GM19397 (cell line): ENCODE data around the gene FLT1.

Experiments used
- ATAC-seq: cut with Tn5 transposase; IDR thresholded peaks from one replicate; pipeline ENCODE4 v1.9.1; 2021; ENCODE audit warnings: mild to moderate bottlenecking, moderate library complexity; ENCODE audit not compliant: unreplicated experiment

The FLT1 gene, protein sequence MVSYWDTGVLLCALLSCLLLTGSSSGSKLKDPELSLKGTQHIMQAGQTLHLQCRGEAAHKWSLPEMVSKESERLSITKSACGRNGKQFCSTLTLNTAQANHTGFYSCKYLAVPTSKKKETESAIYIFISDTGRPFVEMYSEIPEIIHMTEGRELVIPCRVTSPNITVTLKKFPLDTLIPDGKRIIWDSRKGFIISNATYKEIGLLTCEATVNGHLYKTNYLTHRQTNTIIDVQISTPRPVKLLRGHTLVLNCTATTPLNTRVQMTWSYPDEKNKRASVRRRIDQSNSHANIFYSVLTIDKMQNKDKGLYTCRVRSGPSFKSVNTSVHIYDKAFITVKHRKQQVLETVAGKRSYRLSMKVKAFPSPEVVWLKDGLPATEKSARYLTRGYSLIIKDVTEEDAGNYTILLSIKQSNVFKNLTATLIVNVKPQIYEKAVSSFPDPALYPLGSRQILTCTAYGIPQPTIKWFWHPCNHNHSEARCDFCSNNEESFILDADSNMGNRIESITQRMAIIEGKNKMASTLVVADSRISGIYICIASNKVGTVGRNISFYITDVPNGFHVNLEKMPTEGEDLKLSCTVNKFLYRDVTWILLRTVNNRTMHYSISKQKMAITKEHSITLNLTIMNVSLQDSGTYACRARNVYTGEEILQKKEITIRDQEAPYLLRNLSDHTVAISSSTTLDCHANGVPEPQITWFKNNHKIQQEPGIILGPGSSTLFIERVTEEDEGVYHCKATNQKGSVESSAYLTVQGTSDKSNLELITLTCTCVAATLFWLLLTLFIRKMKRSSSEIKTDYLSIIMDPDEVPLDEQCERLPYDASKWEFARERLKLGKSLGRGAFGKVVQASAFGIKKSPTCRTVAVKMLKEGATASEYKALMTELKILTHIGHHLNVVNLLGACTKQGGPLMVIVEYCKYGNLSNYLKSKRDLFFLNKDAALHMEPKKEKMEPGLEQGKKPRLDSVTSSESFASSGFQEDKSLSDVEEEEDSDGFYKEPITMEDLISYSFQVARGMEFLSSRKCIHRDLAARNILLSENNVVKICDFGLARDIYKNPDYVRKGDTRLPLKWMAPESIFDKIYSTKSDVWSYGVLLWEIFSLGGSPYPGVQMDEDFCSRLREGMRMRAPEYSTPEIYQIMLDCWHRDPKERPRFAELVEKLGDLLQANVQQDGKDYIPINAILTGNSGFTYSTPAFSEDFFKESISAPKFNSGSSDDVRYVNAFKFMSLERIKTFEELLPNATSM (N-terminal part only)

DNA sequence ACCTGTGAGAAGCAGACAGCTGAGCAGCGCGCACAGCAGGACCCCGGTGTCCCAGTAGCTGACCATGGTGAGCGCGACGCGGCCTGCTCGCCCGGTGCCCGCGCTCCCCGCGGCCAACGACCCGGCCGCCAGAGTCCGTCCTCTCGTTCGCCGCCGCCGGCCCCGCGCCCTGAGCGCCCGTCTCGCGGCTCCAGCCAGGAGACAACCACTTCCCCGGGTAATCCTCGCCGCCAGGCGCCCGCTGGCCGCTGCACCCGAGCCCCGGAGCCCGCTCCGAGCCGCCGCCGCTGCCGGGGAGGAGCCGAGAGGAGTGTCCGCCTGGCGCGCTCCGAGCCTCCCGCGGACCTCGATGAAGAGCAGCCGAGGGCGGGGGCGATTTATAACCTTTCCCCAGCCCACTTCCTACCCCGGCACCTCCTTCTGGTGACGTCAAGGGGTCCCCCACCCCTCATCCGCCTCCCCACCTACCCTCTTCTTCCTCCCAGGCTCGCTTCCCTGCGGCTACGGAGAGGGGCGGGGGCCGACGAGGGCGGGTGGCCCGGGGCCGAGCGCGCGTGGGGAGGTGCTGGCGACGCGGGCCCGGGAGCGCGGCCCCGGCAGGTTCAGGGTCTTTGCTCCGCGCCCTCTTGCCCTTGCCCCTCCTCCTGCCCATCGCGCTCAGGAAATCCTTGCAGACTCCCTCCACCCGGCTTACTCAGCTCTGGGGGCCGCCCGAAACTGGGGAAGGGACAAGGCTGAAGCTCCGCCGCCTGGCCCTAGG is at the start of gene FLT1:
Gene FLT1 (minus strand): TSS at position 351 of the 760 bp plus-strand sequence. CDS start 285 bp downstream, at position 66.
- ATAC-seq, result no peak

DNA sequence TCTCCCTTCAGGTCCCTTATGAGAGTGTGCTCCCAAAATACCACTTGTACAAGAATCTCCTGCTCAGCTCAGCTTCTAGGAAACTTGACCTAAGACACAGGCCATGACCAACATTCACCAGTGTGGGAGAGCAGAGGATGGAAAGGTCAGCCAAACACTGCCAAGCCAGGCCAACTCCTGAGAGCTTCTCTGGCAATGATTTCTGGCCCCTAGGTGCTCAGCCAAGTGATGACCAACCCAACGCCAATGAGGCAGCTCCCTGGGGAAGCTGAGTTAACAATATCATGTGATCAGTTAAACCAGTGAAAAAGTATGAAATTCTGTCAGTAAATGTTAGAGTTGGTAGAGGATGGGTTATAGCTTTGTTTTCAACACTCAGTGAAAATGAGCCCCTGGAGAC is 49.1 kb upstream of the FLT1 start:
- ATAC-seq, result no peak

DNA sequence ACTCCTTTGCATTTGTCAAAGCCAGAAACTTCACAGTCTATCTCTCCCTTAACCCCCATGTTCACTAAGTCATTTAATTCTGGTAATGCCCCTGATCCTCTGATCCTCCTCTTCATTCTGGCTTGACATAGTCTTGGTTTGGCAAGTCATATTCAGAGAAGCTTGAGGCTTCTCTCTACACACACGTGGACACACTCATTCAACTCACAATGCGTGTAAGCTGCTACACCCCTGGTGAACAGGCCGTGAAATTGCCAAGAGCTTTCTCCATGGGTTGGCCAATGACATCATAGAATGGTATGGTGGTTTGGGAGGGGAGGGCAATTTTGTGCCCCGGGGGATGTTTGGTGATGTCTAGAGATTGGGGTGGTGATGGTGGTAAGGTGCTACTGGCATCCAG is 47.9 kb upstream of the FLT1 start:
- ATAC-seq, result no peak

DNA sequence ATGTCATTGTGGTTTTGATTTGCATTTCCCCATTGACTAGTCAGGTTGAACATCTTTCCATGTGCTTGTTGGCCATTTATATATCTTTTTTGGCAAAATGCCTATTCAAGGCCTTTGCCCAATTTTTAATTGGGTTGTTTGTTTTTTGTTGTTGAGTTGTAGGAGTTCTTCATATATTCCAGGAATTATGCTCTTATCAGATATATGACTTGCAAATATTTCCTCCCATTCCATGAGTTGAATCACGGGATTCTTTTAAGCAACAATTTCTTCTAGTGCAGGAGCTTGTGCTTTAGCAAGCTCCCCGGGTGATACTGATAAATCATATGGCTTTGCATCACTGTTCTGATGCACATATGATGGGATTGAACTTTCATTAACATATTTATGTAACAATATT is 47.0 kb upstream of the FLT1 start:
- ATAC-seq, result no peak

DNA sequence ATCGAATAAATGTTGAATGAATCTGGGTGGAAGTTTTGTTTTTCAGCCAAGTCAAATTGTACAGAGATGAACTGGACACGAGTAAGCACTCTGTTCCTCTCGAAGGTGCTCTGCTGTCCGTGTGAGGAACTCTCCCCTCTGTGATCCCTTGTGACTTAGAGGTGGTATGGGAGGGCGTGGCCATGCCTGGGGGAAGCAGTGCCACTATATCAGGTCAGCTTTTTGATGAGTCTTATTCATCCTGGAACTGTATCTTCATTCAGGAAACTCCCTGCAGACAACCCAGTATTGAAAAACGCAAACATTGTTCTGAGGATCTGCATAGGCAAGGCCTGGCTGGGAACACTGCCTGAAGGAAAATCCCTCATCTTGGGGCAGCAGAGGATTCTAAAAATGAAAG is 45.7 kb upstream of the FLT1 start:
- no peak for ATAC-seq

DNA sequence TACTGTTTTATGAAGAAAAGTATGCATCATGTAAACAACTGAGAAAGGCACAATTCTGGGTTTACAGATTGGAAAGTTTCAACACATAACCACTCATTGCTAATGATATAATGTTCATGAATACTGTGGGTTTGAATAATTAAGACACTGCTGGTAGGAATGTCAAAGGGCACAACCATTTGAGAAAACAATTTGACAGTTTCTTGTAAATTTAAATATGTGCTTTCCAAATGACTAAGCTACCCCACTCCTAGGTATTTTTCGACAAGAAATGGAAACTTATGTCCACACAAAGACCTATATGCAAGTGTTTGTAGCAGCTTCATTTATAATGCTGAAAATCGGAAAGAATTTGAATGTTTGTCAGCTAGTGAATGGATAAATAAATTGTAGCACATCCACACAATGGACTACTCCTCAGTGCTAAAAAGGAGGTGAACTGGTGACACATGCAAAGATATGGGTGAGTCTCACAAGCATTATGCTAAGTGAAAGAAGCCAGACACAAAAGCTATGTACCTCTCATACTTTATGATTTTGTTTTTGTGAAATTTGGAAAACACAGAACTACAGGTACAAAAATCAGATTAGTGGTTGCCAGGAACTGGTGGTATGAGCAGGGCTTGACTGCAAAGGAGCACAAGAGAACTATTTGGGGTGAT is 44.8 kb upstream of the FLT1 start:
- no peak for ATAC-seq

DNA sequence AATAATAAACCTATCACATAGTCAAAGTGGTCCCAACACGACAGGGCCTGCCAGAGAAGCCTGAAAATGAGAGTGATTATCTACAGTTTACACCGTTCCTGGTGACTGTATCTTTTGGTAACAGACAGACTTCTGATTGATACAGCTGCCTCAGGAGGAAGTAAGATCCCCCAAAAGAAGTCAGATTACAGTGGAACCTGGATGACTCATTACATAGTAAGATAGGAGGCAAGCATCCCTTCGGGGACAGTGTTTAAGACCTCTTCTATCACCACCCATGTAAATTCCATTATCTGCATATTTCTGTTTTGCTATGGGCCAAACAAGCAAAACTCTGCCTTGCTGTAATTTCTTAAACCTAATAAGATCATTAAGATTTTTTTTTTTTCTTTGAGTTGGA is 44.0 kb upstream of the FLT1 start:
- ATAC-seq, result no peak

DNA sequence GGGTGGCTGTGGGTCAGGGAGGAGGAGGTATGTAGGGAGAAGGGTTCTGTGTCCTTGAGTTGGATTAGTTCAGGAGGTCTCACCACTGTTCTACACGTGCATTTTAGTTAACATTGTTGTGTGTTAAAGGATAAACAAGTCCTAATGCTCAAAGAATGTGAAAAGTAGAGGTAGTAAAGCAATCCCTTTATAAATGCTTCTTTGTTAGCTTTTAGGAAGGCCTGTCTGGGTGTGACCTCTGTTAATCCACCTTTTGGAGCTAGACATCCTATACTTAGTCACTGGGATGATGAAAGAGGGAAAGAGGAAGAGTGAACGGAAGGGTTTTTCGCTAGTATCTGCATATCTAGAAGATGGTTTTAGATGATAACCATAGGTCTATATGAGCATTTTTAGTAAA is 42.2 kb upstream of the FLT1 start:
- ATAC-seq, result no peak

DNA sequence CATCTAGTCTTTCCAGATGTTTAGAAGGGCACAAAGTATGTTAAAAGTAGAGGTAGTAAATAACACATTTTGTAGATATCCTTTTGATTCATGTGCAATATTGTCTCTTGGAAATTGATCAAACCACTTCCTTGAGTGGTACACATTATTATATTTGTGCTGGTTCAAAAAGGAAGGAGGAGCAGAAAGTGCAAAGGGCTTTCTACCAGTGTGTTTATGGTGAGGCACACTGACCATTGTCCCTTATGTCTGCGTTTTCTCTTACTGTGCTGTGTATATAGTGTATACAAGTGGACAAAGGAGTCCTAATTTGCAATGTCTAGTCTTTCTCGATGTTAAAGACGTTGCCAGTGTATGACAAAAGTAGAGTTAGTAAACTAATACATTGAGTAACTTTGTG is 41.4 kb upstream of the FLT1 start:
- ATAC-seq, result no peak

DNA sequence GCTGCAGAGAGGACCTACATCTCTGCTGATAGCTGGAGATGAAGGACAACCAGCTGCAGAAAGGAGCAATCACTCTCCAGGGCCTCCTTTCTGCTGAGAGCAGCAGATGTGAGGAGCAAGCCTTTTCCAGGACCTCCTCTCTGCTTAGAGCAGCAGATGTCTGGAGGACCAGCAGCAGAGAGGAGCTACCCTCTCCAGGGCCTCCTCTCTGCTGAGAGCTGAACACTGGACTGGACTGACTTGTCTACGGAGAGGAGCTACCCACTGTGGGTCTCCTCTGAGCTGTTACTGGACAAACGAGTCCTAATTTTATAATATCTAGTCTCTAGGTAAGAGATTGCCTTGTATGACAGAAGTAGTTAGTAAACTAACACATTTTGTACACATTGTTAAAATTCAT is 40.8 kb upstream of the FLT1 start:
- ATAC-seq, result no peak

DNA sequence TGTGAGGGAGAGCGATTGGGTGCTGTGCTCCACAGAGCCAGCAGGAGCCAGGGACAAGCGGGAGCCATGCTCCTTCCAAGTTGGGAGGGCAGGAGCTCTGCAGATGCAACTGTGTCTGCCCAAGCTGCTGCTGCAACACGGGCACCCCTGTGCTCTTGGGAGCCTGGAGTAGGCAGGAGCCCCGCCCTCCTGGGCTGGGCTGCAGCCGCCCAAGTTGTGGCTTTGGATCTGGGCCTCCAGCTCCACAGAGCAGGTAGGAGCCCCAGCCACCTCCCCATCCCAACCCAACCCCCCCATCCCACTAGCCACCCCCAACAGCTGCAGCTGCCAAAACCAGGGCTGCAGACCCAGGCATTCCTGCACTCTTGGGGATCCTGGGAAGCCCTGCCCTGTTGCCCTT is 39.9 kb upstream of the FLT1 start:
- ATAC-seq, result no peak

DNA sequence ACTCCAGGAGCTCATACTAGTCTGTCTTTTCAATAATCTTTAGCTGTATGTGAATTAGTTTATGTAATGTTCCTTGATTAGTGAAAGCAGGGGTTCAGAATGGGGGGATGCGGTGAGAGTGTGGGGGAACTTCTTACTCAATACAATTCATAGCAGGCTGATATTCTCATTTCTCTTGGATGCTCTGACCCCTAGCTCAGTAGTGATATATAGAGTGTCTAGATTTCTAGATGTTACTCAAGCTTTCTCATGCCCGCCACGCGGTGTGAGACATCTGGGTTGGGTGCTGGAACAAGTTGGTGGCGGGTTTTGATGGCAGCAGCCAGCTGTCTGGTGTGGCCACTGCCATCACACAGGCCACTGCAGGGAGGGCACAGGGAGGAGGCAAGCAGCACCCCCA is 39.3 kb upstream of the FLT1 start:
- ATAC-seq, result no peak

DNA sequence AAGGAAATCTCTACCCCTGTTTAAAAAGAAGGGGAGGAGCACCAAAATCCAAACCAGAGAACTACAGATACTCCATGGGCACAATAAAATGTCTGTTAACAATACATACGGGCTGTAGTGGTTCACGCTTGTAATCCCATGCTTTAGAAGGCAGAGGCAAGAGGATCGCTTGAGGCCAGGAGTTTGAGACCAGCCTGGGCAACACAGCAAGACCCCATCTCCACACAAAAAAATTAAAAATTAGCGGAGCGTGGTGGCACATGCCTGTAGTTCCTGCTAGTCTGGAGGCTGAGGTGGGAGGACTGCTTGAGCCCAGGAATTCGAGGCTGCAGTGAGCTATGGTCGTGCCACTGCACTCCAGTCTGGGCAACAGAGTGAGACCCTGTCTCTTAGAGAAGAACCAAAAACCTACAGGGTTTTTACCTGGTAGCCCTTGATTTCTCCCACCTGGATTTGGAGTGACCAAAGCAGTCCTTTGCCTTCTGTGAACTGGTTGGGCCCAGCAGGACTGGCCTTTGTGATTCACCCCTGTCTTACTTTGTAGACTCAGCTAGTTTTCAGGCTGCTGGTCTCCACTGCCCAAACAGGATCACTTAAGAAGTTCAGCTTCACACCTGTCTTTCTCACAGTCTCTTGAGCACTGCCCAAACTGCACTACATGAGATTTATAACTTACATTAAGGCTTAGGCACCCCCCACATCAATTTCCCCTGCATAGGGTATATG is 38.7 kb upstream of the FLT1 start:
- no peak for ATAC-seq

DNA sequence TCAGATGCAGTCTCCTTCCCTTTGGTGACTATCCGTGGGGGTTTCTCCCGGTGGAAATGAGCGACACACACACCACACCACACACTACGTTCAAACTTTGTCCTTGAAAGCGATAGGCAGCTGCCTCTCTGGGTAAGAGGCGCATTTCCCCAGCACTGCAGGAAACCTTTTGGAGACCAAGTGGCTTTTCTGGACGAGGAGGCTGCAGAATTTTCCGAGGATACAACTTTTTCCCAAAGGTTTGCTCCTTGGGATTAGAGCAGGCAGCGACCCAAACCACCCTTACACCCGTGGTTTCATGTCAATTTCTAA is 38.2 kb upstream of the FLT1 start:
- no peak for ATAC-seq

DNA sequence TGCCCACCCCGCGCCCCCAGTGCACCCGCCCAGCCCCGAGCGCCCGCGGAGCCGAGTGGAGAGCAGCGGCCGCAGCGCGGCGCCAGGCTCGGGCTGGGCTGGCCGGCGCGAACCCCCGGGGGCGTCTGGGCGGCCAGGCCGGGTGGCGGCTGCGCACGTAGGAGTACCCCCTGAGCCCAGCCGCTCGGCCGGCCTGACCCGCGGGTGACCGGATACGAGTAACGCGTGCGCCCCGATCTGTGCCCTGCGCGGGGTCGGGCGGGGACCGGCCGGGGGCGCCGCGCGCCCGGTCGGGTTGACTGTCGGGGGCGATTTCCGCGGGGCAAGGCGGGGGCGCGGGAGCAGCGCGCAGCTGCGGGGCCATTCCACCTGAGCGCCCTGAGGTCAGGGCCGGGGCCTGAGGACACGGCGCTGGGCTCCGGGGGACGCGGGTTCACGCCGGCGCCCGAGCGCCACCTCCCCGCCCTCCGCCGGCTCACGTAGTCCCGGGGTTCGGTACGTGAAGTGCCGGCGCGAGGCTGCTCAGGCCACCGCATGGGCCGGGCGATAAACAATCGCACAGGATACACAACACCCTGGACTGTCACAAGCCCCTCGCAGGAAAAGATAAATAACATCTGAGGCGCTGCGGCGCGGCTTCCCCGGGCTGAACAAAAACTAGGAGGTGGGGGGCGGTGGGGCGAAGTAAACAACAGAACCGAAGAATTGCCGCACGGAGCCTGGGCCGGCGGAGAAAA is 37.6 kb upstream of the FLT1 start:
- no peak for ATAC-seq

DNA sequence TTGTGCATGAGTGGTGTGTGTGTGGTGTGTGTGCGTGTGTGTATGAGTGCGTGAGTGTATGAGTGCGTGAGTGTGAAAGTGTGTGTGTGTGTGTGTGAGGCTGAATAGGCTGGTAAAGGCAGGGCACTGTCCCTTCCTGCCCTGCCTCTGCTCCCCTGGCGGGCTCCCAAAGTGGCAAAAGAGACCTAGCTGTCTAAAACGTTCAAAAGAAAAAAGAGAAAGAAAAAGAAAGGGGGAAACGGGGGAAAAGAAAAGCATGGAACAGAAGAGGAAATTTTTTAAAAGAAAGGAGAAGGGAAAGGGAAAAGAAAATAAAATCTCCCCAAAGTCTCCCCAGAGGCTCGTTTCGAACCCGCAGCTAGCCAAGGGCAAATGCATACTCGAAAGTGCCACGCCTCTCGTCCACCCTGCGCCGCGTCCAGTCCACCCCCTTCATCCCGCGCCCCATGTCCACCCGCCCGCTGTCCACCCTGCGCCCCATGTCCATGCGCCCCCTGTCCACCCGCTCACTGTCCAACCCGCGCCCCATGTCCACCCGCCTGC is 37.0 kb upstream of the FLT1 start:
- ATAC-seq, result no peak

DNA sequence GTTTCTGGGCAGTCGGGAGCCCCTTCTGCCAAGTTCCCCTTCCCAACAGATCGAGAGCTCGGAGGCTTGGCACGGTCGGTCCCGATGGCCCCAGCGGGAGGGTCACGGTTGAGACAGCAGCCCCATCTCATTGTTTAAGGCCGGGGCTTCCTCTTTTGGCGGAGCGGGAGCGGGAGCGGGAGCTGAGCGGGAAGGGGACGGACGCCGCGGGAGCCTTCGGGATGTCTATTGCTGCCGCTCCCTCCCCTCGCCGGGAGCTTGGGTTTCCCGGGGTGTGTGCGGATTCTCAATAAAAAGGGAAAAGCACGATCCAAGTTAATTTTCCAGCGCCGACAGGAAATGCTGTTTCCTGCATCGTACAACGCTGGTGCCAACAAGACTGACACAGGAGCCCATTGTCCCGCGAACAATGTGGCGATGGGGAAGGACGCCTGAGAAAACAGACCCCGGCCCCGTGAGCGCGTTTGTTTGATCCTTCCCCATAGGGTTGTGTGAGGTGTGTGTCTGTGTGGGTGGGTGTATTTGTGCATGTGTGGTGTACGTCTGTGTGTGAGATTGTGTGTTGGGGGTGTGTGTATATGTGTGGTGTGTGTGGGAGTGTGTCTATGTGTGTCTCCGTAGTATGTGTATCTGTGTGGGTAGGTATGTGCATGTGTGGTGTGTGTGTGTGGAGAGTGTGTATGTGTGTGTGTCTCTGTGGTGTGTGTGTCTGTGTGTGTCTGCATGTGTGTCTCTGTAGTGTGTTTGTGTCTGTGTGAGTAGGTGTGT is 36.3 kb upstream of the FLT1 start:
- ATAC-seq, result no peak

DNA sequence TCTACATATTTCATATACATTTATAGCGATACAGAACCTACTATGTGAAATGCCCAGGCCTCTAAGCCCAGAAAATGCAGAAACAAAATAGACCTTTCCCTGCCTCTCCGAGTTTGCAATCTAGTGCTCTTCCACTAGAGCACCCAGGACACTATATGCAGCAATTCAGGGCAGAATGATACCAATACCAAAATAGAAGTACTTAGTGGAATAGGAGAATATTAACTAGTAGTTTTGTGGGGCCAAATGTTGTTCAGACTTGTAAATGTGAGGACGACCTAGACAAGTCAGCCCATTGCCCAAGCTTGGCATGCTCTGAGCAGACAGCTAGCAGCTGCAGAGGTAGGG is 35.8 kb upstream of the FLT1 start:
- no peak for ATAC-seq
